ENCODE measurements around the gene ZNF501. TPM values are rescaled to one million over a fixed set of nuclear protein-coding genes. Genes with fewer than 3 reads are reported as not detected.

ZNF501 gene
- 4.4 TPM for total RNA-seq
- long read RNA-seq, partial matches to known transcripts = 0 of 1 reads
- long read RNA-seq, other reads (novel, unspliced or antisense) = 0 of 1 reads

DNA sequence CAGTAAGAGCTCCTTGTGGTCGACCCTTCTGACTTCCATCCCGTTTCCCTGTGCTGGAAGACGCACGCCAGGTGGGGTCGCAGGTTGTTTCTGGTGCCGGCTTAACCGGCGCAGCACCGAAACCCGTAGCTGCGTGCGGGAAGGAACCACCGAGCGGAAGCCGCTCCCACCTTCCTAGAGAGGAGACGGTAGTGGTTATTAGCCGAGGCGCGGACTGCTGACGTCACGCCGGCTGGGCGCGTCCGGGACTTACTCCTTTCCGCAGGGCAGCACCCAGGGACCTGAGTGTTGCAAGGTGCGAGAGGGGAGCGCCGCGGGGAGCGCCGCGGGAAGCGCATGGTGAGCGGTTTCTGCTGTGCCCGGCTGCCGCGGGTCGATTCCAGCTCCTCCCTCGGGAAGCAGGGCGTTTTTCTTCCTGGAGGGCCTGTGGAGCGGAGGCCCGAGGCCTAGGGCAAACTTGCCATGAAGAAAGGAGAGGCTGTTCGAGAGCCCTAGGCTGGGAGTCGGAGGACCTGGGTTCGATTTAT lies at the start of gene ZNF501:
ZNF501 (plus strand) TSS at position 252 of the 527 bp plus-strand sequence. CDS start 4,787 bp downstream, outside the sequence.
- intact Hi-C loops (cut with DNase I) = loop anchor here (1.0 to 2.0 kb wide), 2 partner anchors 17 to 31 kb away; partner anchors contain the start of genes KIAA1143, KIF15 and ZNF502
- DNase-seq (ENCODE audit: low spot score) = peak; percentile 97

DNA sequence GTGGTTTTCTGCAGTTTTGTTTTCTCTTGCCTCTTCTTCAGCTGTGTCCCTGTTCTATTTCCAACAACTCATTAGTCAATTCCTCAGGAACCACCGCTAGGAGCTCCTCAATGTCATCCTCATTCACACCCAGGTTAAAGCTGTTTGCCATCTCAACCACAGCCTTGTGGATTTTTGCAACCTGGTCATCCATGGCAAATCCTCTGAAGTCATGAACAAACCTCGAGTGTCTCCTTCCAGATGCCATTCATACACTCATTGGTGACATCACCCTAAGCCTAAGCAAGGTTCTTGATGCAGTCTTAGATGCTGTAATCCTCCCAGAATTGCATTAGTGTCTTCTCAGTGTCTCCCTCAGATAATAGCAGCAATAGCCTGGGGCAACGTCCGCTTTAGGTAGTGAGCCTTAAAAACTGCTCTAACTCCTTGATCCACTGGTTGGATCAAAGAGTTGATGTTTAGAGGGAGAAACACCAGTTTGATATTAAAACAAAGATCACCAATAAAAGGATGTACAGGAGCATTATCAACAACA lies 48.4 kb upstream of the ZNF501 start:
- DNase-seq (ENCODE audit: low spot score) = no peak
- intact Hi-C loops (cut with DNase I) = no loop called here

DNA sequence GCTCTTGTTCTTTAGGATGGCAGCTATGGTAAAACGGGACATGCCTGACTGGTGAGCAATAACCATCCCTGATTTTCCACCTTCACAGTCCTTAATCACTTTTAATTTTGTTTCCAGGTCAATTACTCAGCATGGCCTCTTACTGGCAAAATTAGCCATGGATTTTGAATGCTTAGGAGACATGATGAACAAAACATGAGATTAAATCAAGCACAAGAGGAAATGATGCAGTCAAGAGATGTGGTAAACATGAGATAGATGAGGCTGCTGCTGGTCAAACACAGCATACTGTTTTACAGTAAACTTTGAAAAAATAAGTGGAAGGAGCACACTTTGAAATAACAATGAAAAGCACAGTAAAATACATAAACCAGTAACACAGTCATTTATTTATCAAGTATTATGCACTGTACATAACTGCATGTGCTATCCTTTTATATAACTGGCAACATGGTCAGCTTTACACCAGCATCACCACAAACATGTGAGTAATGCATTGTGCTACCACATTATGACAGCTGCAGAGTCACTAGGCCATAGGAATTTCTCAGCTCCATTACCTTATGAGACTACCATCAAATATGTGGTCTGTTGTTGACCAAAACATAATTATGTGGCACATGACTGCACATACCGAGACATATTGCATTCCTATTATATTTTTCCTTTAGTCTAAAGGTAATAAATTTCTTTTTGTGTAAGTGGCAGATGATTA lies 47.1 kb upstream of the ZNF501 start:
- intact Hi-C loops (cut with DNase I) = no loop called here
- DNase-seq (ENCODE audit: low spot score) = no peak

DNA sequence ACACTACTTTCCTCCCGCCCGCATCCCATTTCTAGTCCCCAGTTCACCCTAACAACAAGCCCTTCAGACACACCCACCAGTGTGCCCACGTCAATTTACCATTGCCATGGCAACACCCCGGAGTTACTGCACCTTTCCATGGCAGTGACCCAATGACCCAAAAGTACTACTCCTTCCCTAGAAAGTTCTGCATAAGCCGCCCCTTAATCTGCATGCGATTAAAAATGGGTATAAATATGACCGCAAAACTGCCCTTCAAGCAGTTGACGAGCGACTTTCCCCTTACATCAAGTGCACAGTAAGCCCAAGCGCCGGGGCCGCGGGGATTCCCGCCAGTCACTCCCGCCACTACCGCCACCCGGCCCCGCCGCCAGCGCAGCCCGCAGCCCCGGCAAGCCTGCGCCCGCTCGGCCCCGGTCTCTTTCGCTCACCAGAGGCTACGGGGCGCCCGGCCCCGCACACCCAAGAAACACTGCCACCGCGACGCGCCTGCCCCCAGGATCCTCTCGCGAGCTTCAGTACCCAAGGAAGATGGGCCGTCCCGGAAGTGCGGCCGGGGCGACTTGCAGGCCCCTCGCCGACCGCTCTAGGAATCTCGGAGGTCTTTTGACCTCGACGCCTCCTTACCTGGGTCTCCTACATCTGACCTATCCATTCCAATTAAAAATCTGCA lies 44.2 kb upstream of the ZNF501 start:
- intact Hi-C loops (cut with DNase I) = loop anchor here (5.0 kb wide), 1 partner anchor 63 kb away; no protein-coding TSS in a partner anchor
- peak; percentile 83 for DNase-seq (ENCODE audit: low spot score)

DNA sequence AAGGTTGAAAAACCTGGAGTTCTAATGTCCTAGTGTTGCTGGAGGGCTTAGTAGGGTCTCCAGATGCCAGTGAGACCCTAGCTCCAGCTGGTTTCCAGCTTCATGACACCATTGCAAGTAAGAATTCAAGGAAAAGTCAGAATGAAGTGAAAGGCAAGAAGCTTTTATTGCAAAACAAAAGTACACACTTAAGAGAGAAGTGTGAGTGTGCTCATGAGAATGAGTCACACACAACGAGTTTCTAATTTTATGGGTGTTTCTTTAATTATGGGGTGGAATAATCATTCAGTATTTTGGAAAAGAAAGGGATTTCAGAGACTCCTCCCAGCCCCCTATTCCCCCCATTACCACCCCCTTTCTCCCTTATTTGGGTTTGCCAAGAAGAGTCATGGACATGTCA lies 41.5 kb upstream of the ZNF501 start:
- DNase-seq (ENCODE audit: low spot score) = no peak
- intact Hi-C loops (cut with DNase I) = loop anchor here (5.0 kb wide), 1 partner anchor 66 kb away; no protein-coding TSS in a partner anchor

DNA sequence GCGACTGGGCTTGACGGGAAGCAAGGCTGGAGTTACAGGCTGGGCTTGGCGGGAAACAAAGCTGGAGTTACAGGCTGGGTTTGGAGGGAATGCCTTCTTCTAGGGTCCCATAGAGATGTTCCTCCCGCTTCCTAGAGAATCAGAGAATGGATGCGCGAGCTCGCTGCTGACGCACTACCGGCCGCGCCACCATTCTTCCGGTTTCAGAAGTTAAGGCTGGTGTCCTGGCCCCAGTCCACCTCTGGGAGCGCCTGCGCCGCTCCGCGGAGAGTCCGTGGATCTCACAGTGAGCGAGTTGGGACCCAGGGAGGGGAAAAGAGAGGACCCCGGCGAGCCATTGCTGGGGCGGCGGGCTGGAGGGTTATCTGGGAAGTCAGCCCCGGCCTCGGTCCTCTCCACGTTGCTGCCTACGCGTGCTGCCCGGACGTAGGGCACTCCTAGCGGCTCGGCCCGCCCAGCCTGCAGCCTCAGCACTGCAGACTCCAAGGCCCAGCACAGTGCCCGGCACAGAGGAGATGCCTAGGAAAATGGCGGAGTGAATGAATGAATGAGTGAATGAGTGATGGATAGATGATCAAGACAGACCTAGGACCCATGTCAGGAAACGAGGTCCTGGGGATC lies 16.9 kb upstream of the ZNF501 start, which contains the start of gene ZNF502:
ZNF502 (plus strand) TSS at position 206 of the 621 bp plus-strand sequence. CDS start 7,602 bp downstream, outside the sequence.
- DNase-seq (ENCODE audit: low spot score) = peak; percentile 94

DNA sequence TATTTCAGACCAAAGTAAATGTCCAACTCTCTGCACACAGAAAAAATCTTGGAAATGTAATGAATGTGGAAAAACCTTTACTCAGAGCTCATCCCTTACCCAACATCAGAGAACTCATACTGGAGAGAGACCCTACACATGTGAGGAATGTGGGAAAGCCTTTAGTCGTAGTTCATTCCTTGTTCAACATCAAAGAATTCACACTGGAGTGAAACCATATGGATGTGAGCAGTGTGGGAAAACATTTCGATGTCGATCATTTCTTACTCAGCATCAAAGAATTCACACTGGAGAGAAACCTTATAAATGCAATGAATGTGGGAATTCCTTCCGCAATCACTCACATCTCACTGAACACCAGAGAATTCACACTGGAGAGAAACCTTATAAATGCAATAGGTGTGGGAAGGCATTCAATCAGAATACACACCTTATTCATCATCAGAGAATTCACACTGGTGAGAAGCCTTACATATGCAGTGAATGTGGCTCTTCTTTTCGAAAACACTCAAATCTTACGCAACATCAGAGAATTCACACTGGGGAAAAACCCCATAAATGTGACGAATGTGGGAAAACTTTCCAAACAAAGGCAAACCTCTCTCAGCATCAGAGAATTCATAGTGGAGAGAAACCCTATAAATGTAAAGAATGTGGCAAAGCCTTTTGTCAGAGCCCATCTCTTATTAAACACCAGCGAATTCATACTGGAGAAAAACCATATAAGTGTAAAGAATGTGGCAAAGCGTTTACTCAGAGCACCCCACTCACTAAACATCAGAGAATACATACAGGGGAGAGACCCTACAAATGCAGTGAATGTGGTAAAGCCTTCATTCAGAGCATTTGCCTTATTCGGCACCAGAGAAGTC lies 8.0 kb upstream of the ZNF501 start:
- DNase-seq (ENCODE audit: low spot score) = no peak
- intact Hi-C loops (cut with DNase I) = no loop called here

More for the DNA sequence above, 16.9 kb upstream of the ZNF501 start, which contains the start of gene ZNF502:
- intact Hi-C loops (cut with DNase I) = loop anchor here (1.0 to 10.0 kb wide), 5 partner anchors 17 to 178 kb away; partner anchors contain the start of genes KIAA1143, KIF15, TMEM42 and ZNF197

DNA sequence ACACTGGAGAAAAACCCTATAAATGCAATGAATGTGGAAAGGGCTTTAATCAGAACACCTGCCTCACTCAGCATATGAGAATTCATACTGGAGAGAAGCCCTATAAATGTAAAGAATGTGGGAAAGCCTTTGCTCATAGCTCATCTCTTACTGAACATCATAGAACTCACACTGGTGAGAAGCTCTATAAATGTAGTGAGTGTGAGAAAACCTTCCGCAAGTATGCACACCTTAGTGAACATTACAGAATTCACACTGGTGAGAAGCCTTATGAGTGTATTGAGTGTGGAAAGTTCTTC lies 7.4 kb upstream of the ZNF501 start:
- intact Hi-C loops (cut with DNase I) = no loop called here
- no peak for DNase-seq (ENCODE audit: low spot score)

DNA sequence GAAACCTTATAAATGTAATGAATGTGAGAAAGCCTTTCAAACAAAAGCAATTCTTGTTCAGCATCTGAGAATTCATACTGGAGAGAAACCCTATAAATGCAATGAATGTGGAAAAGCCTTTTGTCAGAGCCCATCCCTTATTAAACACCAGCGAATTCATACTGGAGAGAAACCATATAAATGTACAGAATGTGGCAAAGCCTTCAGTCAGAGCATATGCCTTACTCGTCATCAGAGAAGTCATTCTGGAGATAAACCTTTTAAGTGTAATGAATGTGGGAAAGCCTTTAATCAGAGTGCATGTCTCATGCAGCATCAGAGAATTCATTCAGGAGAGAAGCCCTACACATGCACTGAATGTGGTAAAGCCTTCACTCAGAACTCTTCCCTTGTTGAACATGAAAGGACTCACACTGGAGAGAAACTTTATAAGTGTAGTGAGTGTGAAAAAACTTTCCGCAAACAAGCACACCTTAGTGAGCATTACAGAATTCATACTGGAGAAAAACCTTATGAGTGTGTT lies 5.3 kb downstream of the ZNF501 start:
- intact Hi-C loops (cut with DNase I) = no loop called here
- DNase-seq (ENCODE audit: low spot score) = no peak

DNA sequence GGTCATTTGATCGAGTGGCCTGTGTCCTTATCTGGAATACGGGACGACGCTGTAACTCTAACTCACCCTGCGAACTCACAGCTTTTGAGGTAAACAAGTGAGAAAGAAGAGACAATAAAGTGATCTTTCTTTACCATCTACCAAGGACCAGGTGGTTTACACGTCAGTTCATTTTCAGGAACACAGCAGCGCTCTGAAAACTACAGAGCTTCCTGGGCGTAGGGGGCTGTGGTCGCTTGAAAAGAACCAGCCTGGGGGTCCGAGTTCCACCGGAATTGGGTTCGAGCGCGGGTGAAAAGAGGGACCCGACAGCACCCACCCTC lies 31.6 kb downstream of the ZNF501 start:
- intact Hi-C loops (cut with DNase I) = loop anchor here (2.0 to 5.0 kb wide), 4 partner anchors 32 to 424 kb away; partner anchors contain the start of genes TCAIM, TMEM42, ZNF501 and ZNF502

DNA sequence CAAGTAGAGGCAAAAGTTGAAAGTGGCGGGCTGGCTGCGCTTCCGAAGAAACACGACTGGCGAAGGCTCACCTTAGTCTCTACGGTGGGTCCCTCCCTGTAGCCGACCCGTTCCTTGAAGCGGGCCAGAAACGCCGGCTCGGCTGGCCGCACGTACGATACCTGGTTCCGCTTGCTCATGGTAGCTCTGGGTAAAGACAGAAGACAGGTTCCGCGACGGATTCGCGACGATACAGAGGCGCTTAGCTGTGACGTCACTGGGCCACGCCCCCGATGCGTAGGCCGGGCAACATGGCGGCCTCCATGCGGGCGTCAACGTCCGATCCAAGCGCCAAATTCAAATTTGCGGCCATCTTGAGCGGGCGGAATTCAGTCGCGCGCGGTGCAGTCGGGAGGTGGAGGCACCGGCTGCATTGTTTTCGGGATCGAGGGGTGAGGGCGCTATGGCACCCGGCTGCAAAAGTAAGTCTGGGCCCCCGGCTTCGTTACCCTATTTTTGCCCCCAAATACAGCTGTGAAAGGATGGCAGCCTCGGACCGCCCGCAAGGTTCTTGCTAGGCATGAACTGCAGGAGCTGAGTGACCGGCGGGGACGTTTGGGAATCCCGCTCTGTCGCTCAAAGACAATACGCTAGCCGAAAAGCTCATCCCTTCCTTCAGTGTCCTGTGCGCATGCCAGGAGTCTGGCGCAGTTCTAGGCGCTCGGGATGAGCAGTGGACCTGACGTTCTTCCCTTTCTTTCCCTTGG lies 32.2 kb downstream of the ZNF501 start, which contains the start of the genes KIAA1143 and KIF15:
KIAA1143 (minus strand) TSS at position 196 of the 746 bp plus-strand sequence; CDS start at position 179, 17 bp downstream.
KIF15 (plus strand) TSS at position 371 of the 746 bp plus-strand sequence; CDS start at position 443, 72 bp downstream.
- intact Hi-C loops (cut with DNase I) = loop anchor here (2.0 to 5.0 kb wide), 4 partner anchors 33 to 424 kb away; partner anchors contain the start of genes TCAIM, TMEM42, ZNF501 and ZNF502
- peak; percentile 98 for DNase-seq (ENCODE audit: low spot score)

More for the DNA sequence above, 31.6 kb downstream of the ZNF501 start:
- no peak for DNase-seq (ENCODE audit: low spot score)

DNA sequence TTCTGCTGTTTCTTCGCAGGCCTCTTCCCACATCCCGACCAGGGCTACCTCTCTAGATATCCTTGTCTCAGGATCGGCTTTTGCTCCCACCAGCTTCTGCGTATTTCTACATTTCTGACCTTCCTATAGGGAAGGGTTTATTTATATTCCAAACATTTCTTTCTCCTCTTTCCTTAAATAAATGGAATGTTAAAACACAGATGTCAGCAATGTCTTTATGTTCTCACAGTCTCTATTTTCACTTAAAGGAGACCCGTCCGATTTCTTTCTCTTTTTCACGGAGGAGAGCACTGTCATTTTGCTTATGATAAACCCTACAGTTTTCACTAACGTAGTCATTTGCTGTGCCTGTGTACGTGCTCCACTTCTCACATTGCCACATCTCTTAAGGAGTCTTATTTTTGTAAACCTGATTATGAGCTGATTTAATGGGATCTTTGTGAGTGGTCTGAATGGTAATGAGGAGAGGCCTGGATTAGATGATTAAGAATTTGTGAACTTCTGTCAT lies 32.8 kb downstream of the ZNF501 start:
- no peak for DNase-seq (ENCODE audit: low spot score)
- intact Hi-C loops (cut with DNase I) = loop anchor here (5.0 kb wide), 2 partner anchors 100 to 425 kb away; partner anchors contain the start of genes TCAIM and TMEM42

DNA sequence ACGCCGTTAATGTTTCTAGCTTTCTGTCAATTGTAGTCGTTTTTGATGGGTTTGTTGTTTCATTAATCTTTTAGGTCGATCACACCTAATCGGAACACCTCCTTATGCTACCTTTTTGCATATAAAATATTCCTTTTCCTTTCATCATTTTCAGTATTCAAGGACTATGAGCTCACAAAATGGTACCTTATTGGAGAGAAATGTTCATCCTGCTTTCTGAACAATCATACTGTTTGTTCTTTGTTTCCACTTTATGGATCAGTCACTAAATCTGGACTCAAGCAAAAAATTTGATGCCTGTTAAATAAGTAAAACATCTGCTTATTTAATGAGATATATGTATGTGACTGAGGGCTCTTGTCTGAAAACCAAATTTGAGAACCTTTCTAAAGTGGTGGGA lies 33.3 kb downstream of the ZNF501 start:
- intact Hi-C loops (cut with DNase I) = loop anchor here (5.0 kb wide), 2 partner anchors 100 to 425 kb away; partner anchors contain the start of genes TCAIM and TMEM42
- DNase-seq (ENCODE audit: low spot score) = no peak

DNA sequence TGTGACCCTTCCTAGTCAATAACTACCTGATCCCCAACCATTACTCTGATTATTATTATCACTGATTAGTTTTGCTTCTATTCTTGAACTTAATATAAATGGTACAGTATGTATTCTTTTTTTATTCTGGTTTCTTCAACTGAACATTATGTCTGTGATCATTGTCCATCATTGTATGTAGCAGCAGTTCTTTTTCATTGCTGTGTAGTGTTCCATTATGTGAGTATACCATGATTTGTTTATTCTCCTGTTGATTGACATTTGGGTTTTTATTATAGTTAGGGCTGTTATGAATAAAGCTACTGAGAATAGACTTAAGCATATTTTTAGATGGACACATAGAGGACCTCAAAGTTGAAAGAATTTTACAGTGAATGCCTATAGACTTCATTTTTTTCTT lies 34.8 kb downstream of the ZNF501 start:
- no peak for DNase-seq (ENCODE audit: low spot score)
- intact Hi-C loops (cut with DNase I) = loop anchor here (5.0 kb wide), 2 partner anchors 98 to 427 kb away; partner anchors contain the start of genes TCAIM and TMEM42

DNA sequence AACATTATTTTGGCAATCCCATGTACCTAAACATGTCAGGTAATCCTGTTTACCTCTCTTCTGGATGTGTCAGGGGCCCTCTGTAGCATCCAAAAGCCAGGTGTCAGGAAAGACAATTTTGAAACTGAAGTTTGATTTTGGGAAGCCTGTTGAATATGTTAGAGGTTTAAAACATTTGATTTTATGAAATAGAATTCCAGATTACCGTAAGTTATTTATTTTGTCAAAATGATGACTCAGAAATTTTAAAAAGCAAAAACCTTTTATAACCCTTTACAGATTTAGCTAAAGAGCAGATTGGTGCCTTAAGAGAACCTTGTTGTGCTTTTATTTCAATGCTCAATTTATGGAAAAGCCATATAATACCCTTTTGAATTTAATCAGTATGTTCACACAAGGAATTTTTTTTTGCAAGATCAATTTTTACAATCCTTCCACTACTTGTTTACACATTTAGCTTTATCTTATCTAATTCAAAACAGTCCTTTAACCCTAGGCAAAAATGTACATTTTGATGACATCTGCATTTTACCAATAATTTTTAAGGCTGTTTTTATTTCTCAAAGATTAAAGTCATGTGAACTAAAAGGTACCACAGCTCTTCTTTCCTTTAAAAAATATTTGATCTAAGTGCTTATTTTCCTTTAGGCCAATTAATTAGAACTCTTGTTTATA lies 42.1 kb downstream of the ZNF501 start:
- intact Hi-C loops (cut with DNase I) = no loop called here
- DNase-seq (ENCODE audit: low spot score) = no peak

DNA sequence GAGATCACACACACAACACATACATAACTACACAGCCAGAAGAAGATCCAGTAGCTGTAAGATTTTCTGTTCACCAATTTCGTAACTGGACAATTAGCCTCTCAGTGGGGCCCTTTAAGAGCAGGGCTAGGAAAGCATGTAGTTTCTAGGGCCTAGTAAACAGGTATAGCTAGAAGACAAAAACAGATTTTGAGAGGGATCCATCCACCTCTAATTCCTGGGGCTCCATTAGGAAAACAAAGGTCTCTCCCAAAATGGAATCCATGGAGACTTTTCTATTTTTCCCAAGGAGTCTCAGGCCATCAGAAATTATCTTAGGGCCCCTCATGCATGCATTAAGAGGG lies 42.6 kb downstream of the ZNF501 start:
- no peak for DNase-seq (ENCODE audit: low spot score)
- intact Hi-C loops (cut with DNase I) = no loop called here

DNA sequence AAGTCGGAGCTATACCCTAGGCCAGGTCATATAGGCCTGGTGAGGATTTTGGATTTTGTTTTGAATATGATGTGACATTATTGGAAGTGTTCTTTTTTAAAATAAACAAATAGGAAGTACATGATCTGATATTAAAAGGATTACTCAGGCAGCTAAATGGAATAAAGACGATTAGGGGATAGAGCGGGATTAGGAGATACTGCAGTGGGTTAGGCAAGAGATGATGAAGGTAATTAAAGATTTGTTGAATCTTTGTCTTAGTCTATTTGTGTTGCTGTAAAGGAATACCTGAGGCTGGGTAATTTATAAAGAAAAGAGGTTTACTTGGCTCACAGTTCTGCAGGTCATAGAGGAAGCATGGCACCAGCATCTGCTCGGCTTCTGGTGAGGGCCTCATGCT lies 53.5 kb downstream of the ZNF501 start:
- intact Hi-C loops (cut with DNase I) = no loop called here
- no peak for DNase-seq (ENCODE audit: low spot score)
